ENCODE data around the gene NDST3.

Gene NDST3

GRCh38 chr4:118154649-118155048 lies 120.4 kb downstream of the NDST3 start:
- no peak for TF ChIP-seq CTCF (conservative IDR thresholded peaks at IDR 0.05)
- no peak for TF ChIP-seq ZFX (IDR thresholded peaks at IDR 0.05)

GRCh38 chr4:118155516-118155915 lies 121.2 kb downstream of the NDST3 start:
- TF ChIP-seq CTCF (conservative IDR thresholded peaks at IDR 0.05) = no peak
- TF ChIP-seq ZFX (IDR thresholded peaks at IDR 0.05) = no peak
- H3K27ac ChIP-seq = no peak overlapping the region

More at GRCh38 chr4:118154649-118155048, 120.4 kb downstream of the NDST3 start:
- no peak overlapping the region for H3K27ac ChIP-seq

- no peak overlapping the region for H3K27ac ChIP-seq
- no peak for TF ChIP-seq CTCF (conservative IDR thresholded peaks at IDR 0.05)
- no peak for TF ChIP-seq ZFX (IDR thresholded peaks at IDR 0.05)
These were observed 124.6 kb downstream of the NDST3 start for GRCh38 chr4:118158763-118159375.

- TF ChIP-seq ZFX (IDR thresholded peaks at IDR 0.05) (no peak), CTCF (conservative IDR thresholded peaks at IDR 0.05) (no peak)
- no peak overlapping the region for H3K27ac ChIP-seq
These were observed 133.0 kb downstream of the NDST3 start for GRCh38 chr4:118167306-118167705.

- no peak overlapping the region for H3K27ac ChIP-seq
- TF ChIP-seq CTCF (conservative IDR thresholded peaks at IDR 0.05) (no peak), ZFX (IDR thresholded peaks at IDR 0.05) (no peak)
These were observed 137.1 kb downstream of the NDST3 start for GRCh38 chr4:118171381-118171780.

GRCh38 chr4:118173126-118173525 lies 138.8 kb downstream of the NDST3 start:
- TF ChIP-seq ZFX (IDR thresholded peaks at IDR 0.05) (no peak), CTCF (conservative IDR thresholded peaks at IDR 0.05) (no peak)
- no peak overlapping the region for H3K27ac ChIP-seq

- TF ChIP-seq ZFX (IDR thresholded peaks at IDR 0.05) = no peak
- no peak for TF ChIP-seq CTCF (conservative IDR thresholded peaks at IDR 0.05)
- H3K27ac ChIP-seq = no peak overlapping the region
These were observed 139.9 kb downstream of the NDST3 start for GRCh38 chr4:118173956-118174725.
